Eye (tissue), 1 donor: ENCODE data around the gene FAM186B.
A peak's percentile ranks its signal among the peaks of the same experiment; 100 is the strongest.

Experiments
- DNase-seq: peaks from one replicate; pipeline ENCODE4 v3.0.0-alpha.2; 2015

Gene FAM186B

DNA sequence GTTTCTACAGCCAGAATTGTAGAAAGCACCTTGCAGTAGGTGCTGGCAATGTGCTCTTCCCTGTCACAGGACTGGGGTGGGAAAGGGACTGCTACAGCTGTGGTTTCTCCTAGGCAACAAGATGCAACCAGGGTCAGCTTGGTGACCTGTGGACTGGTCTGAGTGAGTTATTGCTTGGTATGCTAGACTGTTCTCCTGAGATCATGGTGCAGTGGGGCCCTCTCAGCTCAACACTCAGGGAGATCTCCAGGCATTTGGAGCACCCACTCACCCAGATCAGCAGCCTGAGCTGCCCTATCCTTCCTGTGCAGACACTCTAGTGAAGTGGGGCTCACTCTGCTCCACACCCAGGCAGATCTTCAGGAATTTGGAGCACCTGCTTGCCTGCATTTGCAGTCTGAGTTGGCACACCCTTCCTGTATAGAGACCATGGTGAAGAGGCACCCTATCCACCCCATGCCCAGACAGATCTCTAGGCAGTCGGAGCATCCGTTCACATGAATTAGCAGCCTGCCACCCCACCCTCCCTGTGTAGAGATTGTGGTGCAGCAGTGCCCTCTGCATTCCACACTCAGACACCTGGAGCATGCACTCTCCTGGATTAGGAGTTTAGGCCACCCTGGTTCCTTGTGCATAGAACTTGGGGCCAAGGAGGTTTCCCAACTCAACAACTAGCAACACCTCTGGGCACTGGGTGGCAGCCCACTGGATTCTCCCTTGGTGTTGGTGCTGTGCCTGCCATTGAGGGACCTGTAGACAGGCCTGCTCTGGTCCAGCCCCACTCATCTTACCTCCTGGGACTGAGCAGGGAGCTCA lies 3.8 kb upstream of the FAM186B start:
- no peak for DNase-seq

DNA sequence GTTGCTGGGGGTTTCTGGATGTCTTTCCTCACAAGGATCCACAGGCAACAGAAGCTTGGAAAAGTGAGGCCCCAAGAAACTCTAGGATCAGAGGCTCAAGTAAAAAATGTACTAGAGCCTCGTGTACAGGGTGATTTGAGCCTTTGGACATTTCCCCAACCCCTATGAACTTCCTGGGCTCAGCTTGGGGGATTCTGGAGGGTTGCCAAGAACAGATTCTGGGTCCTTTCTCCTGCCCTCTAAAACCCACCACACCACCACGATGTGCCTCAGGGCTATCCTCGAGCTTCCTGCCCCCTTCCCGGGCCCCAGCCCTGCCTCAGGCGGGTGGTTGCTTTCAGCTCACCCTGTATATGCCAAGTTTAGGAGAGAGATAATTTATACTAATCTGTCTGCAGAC lies 583 bp downstream of the FAM186B start:
- no peak for DNase-seq

DNA sequence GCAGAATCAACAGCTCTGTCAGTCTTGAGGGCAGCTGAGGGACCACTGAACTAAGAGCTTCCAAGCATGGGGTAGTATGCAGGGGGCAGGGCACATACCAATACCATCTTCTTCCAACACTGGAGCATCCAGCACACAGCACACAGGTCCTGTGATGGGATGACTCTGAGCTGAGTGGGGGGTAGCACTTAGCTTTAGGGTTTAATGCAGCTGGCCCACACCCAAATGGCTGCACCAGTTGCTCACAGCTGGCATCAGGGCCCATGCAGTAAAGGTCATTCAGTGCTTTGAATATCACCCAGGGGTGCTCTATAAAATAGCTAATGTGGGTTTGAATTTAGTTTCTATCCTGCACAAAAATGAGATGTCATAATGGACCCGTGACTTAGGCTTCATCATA lies 1.7 kb downstream of the FAM186B start:
- DNase-seq: no peak

DNA sequence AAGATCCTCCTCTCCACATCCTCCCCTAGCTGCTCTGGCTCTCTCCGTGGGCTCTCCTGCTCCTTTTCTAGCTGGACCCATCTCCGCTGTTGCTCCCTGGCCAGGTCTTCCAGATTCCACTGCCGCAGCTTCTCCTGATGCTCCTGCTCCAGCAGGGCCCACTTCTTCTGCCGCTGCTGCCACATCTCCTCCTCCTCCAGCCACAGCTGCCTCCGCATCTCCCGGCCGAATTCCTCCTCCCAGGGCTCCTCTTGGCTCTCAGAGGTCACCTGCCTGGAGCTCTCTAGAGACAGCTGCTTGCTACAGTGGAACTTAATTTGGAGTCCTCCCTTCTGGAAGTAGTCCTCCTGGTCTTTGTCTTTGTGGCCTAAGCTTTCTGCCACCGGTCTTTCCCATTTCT lies 5.5 kb downstream of the FAM186B start:
- DNase-seq: no peak

DNA sequence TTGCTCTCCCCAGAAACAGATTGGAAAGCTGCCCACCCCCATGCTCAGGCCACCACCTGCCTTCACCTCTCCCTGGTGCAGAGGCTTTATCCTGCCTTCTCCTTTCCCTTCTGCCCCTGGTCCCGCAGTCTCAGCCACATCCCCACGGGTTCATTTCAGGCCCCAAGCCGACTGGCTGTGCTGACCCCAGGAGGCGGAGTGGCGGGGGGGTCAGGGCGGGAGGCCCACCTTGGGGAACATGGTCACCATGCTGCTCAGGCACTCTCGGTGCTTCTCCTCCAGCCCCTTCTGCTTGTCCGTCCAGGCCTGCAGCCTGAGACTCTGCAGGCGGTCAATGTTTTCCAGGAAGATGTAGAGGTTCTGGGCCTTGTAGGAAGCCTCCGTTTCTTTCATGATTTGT lies 6.9 kb downstream of the FAM186B start:
- peak; percentile 11 for DNase-seq

DNA sequence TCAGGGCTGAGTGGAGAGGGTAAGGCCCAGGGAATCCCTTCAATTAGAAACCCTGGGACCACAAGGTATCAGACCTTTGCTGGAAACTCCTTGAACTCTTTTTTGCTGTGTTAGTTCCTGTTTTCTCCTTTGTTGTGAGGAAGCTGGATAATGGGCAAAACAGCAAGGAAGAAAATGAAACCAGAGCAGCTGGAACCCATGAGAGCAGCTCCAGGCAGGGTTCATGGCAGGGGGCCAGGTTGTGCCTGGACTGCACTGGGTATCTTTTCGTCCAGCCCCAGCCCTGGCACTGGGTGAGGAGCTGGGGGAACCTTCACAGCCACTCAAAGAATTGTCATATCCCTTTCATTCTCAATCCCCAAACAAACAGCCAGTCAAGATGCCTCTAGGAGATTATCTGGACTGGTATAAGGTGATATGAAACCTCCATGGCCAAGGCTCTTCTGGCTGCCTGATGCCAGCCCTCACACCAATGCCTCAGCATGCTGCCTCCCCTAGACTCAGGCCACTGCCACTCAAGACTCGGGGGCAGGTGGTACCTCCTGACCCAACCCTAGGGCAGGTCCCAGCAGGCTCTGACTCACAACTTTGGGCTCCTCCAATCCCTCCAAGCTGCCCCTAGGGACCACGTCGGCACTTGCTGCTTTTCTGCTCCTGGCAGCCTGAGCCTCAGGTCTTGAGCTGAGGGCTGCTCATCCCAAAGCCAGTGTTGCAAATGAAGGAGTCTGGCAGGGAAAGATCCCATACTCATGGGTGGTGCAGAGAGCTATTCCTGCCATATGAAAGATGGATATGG lies 16.5 kb downstream of the FAM186B start:
- no peak for DNase-seq

DNA sequence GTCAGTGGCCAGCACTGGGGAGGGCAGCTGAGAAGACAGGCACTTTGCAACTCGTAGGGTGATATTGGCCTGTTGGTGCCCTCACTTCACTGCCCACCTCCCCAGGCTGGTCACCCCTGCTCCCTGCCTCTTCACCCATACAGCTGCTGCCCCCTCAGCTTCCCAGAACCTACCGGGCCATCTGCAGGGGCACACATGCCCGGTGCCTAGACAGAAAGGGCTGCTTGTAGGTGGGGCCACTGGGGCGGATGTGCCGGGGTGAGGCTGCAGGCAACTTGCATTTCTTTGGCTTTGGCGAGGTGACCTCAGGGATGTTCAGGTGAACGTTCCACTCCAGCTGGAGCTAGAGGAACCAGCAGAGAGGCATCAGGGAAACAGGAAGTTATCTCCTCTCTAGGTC lies 17.2 kb downstream of the FAM186B start:
- no peak for DNase-seq

DNA sequence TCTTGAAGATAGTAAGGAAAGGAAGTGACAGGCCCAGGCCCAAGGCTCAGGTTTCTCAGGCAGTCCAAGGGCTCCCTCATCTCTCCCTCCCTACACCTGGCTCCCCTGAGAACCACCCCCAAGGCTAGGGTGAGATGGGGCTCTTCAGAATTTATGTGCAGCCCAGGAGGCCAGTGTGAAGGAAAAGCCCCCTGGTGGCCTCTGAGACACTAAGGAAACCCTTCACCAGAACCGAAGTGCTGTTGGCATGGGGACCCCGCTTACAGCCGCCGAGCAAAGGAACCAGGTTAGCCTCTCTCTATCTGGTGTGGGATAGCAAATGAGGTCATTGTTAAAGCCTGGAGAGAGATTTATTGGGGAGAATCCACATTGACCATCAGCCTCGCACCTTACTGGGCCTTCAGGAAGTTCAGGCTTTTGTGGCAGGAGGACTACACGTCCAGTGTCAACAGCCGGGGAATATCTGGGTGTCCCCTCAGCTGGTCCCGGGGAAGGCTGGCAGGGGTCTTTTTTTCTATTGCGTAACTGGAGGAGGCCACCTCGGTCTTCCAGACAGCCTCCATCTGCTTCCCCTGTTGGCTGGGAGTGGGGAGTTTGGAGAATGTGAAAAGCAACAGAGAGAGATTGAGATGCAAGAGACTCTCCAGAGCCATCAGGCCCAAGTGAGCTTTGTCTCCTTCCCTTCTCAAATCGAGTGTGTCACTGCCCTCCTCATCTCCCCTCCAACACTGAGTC lies 18.1 kb downstream of the FAM186B start:
- no peak for DNase-seq

DNA sequence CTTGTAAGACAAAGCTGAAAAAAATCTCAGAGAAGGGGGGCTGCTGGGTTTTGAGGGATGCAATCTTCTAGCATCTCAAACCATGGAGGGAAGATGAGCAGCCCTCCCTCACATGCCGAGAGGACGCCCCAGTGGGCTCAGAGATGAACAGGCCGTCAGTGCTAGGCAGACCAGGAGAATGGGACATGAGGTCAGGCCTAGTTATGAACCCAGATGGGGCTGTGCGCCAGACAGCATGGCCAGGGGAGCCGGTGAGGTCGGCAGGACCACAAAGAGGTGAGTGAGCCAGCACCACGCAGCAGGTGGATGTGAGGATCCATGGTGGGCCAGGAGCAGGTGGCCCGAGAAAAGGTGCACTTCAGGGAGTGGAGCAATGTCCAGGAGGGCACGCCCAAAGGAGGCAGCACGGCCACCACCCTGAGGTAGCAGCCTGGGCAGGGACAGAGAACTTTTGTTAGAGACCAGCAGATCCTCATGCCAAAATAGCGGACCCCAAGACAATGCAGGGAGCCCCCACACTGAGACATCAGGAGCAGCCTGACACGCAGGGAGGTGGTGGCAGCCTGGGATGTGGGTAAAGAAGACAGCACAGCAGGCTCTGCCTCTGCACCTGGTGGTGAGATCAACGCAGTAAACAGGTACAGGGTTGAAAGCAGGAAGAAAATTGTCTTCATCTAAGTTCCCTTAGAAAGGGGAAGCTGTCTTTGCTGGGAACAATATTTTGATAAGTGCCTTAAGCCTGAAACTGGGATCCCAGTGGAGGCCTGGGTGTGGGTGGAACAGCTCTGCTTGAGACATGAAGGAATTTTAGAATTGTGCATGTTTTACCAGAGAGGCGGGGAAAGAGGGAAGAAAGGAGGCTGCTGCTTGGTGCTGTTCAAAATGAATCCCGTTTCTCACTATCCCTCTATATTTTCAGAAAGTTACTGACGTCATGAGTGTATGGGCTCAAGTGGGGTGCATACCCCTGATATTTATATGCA lies 19.7 kb downstream of the FAM186B start:
- DNase-seq: no peak

DNA sequence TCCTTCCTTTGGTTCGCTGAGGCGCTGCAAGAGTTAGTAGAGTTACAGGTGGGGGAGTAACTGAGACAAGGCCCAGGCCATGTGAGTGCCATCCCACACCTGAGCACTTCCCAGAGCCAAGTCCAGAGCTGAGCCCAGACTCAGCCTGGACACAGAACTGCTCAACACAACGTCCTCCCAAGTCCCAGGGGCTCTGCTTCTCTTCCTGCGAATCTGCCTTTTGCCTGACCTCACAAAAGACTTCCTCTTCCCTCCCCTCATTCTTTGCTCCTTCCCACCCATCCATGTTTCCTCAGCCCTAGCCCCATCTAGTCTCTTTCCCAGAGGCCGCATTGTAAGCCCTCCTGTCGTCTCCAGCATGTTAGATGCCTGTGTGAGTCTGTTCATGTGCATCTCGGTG lies 20.8 kb downstream of the FAM186B start:
- DNase-seq: no peak

DNA sequence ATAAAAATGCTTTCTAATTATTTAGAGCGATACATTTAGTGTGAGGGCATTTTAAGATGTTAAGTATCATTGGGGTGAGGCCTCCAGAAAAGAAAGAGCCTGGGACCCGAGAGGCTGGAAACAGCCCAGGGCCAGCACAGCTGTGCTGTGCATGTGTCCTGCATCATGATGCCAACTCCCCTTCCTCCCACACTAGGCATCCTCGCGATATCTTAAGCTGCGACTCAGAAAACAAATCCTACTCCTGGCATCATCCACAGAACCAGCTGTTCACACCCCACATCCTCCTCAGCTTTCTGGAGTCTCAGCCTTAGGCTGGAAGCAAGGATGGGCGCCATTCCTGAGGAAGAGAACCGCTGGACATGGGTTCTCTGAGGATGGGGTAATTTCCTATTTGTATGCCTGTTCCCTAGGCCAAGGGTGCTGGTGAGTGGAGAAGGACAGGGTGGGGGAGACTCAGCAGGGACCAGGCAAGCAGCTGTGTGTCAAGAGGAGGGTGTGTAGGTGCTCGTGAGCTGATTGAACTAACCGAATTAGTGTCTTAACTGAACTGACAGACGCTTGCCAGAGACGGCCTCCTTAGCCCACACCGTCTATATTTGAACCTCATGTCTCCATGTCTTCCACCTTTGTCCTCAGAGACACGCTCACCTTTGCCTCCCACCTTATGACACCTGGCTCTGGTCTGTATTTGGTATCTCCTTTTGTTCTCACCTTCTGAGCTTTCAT lies 21.9 kb downstream of the FAM186B start:
- DNase-seq: peak; percentile 11

DNA sequence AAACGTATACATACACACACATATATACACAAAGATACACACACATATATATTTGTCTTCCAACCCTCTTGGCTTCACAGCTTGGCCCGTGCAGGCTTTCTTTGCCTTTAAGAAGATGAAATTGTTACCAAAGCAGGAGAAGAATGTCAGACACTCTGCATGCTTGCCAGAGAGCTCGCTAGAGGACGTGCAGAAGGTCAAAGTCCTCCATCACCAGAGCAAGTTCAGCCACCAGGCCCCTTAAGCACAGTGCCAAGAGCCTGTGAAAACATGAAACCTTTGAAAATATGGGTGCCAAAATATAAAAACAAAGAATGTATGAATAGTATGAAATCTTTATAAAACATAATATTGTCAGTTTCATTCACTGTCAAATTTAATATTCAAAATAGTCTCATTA lies 22.6 kb downstream of the FAM186B start:
- DNase-seq: no peak

DNA sequence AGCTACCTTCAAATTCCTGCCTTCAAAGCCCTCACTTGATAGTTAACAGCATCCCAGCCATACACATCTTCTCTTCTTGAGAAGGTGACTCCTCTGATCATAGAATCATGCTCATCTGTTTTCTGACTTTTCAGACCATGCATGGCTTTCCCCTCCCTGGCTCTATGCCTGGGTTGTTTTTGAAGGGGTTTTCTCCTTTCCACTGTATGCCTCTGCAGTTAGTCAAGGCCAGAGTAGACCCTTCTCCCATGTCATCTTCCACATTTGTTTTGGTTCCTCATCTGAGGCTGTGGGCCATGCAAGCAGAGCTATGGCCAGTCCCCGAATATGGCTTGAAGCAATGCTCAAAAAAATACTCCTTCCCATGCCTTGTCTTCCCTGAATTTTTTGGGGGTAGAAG lies 23.2 kb downstream of the FAM186B start:
- no peak for DNase-seq

DNA sequence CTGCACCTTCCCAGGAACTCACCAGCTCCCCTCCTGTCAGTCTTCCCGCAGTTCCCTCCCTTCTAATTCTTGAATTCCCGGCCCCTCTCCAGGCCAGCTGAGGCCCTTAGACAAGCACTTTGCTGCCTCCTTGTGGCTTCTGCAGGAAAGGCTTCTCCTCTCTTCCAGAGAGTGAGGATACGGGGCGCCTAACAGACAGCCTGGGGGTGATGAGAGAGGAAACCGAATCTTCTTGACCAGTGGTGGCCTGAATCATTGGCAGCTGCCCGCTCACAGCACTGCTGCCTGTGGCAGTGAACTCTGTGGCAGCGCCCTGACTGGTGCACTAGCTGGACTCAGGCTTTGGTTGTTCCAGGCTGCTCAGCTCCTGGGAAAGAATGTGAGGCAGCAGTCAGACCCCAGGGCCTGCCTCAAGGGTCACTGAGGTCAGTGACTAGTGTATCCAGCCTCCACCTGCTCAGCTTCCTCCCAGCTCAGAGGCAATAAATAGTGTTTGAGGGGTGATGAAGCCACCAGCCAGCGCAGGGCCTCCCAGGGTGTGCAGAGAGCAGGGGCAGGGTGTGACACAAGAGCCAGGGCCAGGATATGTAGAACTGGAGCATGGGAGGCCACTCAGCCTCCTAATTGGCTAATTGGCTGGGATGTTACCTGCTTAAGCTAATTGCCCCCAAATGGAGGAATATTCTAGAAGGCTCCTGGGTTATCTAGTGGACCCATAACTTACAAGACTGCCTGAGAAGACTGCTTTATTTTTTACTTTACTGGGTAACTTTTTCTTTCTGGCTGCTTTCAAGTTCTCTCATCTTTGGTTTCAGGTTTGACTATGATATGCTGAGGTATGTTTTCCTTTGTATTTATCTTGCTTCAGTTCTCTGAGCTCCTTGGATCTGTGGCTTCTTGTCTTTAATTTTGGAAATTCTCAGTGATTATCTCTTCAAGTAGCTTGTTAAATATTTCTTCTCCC lies 24.6 kb downstream of the FAM186B start:
- DNase-seq: peak; percentile 93

DNA sequence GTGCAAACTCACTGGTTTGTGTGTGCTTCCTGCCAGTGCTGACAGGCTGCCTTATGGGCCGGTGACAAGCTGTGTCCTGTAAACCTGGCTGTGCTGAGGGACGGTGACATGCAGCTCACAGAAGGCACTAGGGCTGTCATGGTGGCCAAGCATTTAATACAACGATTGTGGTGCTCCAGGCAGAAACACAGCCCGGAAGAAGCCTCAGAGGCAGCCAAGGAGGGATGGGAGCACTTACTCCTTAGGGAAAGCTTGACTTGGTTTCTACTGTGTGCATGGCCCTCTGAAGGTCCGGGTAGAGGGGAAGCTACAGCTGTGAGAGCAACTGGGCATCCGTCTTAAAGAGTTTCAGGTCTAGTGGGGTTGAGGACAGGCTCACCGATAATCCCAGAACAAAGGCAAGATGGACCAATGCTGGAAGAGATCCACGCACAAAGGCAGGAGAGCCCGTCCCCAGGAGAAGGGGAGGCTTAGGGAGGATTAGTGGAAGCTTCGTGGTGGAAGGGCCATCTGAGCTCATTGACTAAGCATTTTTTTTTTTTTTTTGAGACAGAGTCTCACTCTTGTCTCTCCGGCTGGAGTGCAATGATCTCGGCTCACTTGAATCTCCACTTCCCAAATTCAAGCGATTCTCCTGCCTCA lies 26.8 kb downstream of the FAM186B start:
- peak; percentile 11 for DNase-seq

DNA sequence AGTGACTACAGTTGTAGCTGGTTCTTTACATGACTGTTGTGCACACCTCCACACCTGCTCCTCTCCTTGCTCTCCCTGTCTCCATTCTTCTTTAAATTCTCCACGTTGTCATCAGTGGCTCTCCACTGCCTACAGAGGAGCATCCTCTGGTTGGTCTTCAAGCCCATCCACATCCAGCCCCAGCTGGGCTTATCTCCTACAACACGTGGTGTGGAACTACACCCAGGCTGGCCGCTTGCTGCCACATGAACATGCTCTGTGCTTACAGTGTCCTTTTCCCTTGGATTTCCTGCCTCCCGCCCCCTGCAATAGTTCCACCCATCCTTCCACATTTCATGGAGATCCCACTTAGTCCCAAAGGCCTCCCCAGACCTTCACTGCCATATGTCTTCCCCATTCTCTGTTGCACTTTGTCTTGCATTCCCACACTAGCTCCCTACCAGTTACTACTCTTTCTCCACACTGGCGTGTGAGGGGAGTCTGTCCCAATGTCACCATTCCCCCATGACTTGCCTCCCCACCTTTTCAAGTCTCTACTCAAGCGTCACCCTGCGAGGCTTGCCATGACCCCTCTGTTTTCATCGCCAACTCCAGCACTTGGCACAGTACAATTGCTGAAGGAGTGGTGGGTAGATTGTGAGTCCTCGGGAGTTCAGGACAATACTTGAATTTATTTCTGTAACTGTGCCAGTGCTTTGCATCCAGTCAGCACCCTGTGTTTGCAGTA lies 27.7 kb downstream of the FAM186B start:
- no peak for DNase-seq

DNA sequence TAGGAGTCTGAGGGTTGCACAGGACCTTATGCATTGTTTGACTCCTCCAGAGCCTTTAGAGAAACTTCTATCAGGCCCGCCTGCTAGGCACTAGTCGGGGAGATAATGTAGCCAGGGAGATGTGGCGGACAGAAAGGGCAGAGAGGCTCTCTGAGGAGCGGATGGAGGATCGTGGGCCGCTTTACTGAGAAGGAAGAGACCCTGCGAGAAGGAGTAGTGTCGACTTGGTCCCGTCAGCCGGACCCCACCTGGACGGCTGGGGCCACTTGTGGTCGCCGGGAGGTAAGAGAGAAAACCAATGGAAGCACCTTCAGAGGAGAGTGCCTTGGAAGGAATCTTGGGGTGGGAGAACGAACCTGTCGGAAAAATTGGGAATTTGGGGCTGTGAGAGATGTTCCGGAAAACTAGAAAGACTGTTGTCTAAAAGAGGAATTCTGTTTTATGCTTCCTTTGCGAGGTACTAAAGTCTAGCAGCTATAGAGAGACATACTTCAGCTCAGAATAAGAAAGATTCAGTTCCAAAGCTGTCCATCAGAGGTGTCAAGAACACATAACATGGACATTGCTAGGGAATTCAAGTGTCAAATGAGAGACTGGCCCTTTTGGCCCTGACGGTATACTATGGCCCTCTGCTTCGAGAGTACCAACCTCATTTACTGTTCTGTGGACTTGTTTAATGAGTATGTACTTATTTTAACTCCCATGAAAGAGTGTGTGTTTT lies 36.8 kb downstream of the FAM186B start:
- DNase-seq: no peak
